ENCODE data around the gene CYP24A1. TPM values are rescaled to one million over a fixed set of nuclear protein-coding genes. Genes with fewer than 3 reads are reported as not detected.
"Not testable (repeated sequence)": the region's sequence is repeated elsewhere in the genome, so short reads cannot be mapped to it uniquely, and the experiment has no call there.

Gene CYP24A1
- total RNA-seq, 1 donor, result not detected

- peaks cover 26% of the 10 kb centered on the region for H3K4me1 ChIP-seq (ENCODE audit: insufficient read depth, low read length)
- H3K27ac ChIP-seq (ENCODE audit: low read depth, low read length), result no peak overlapping the region
- no peaks in the 10 kb centered on the region for H3K36me3 ChIP-seq (ENCODE audit: insufficient read depth, low read length)
- no peak overlapping the region for H3K4me2 ChIP-seq (ENCODE audit: insufficient read depth, low read length)
- H3K4me3 ChIP-seq (ENCODE audit: insufficient read depth, low read length), result no peak overlapping the region
- H3K79me2 ChIP-seq (ENCODE audit: insufficient read depth, low read length), result no peaks in the 10 kb centered on the region
- no peak for DNase-seq (ENCODE audit: insufficient read length, low spot score, missing footprints)
- H2AFZ ChIP-seq (ENCODE audit: low read length), result no peak overlapping the region
- TF ChIP-seq CTCF (IDR thresholded peaks at IDR 0.05; ENCODE audit: extremely low read depth, low read depth, low read length), result no peak
- H3K9me3 ChIP-seq (ENCODE audit: low read depth, low read length), result no peaks in the 10 kb centered on the region
- no peaks in the 10 kb centered on the region for H4K20me1 ChIP-seq (ENCODE audit: insufficient read depth, low read length)
- H3K27me3 ChIP-seq (ENCODE audit: insufficient read depth, low read length), result no peaks in the 10 kb centered on the region
These were observed 44.4 kb downstream of the CYP24A1 start for GRCh38 chr20:54129350-54129749.

- Histone ChIP-seq H3K27me3 (ENCODE audit: insufficient read depth, low read length) (no peaks in the 10 kb centered on the region), H4K20me1 (ENCODE audit: insufficient read depth, low read length) (no peaks in the 10 kb centered on the region), H3K4me3 (ENCODE audit: insufficient read depth, low read length) (no peak overlapping the region), H3K27ac (ENCODE audit: low read depth, low read length) (no peak overlapping the region), H3K36me3 (ENCODE audit: insufficient read depth, low read length) (no peaks in the 10 kb centered on the region), H2AFZ (ENCODE audit: low read length) (peak overlapping the region; percentile 20), H3K9me3 (ENCODE audit: low read depth, low read length) (no peaks in the 10 kb centered on the region), H3K4me2 (ENCODE audit: insufficient read depth, low read length) (no peak overlapping the region), H3K4me1 (ENCODE audit: insufficient read depth, low read length) (peaks cover 22% of the 10 kb centered on the region), H3K79me2 (ENCODE audit: insufficient read depth, low read length) (no peaks in the 10 kb centered on the region)
- DNase-seq (ENCODE audit: insufficient read length, low spot score, missing footprints), result no peak
- TF ChIP-seq CTCF (IDR thresholded peaks at IDR 0.05; ENCODE audit: extremely low read depth, low read depth, low read length), result no peak
These were observed 45.8 kb downstream of the CYP24A1 start for GRCh38 chr20:54127855-54128574.

- H4K20me1 ChIP-seq (ENCODE audit: insufficient read depth, low read length), result no peaks in the 10 kb centered on the region
- no peak overlapping the region for H3K4me2 ChIP-seq (ENCODE audit: insufficient read depth, low read length)
- no peaks in the 10 kb centered on the region for H3K9me3 ChIP-seq (ENCODE audit: low read depth, low read length)
- H3K27me3 ChIP-seq (ENCODE audit: insufficient read depth, low read length), result no peaks in the 10 kb centered on the region
- peak; percentile 23 for DNase-seq (ENCODE audit: insufficient read length, low spot score, missing footprints)
- peaks cover 24% of the 10 kb centered on the region for H3K4me1 ChIP-seq (ENCODE audit: insufficient read depth, low read length)
- no peaks in the 10 kb centered on the region for H3K36me3 ChIP-seq (ENCODE audit: insufficient read depth, low read length)
- H3K4me3 ChIP-seq (ENCODE audit: insufficient read depth, low read length), result no peak overlapping the region
- no peak overlapping the region for H2AFZ ChIP-seq (ENCODE audit: low read length)
- H3K79me2 ChIP-seq (ENCODE audit: insufficient read depth, low read length), result no peaks in the 10 kb centered on the region
- TF ChIP-seq CTCF (IDR thresholded peaks at IDR 0.05; ENCODE audit: extremely low read depth, low read depth, low read length), result no peak
- no peak overlapping the region for H3K27ac ChIP-seq (ENCODE audit: low read depth, low read length)
These were observed 46.8 kb downstream of the CYP24A1 start for GRCh38 chr20:54126806-54127655.

- not testable (repeated sequence) for H3K79me2 ChIP-seq (ENCODE audit: insufficient read depth, low read length); H4K20me1 ChIP-seq (ENCODE audit: insufficient read depth, low read length); H3K4me3 ChIP-seq (ENCODE audit: insufficient read depth, low read length); H3K9me3 ChIP-seq (ENCODE audit: low read depth, low read length); H3K27me3 ChIP-seq (ENCODE audit: insufficient read depth, low read length); H2AFZ ChIP-seq (ENCODE audit: low read length); DNase-seq (ENCODE audit: insufficient read length, low spot score, missing footprints); H3K36me3 ChIP-seq (ENCODE audit: insufficient read depth, low read length); H3K27ac ChIP-seq (ENCODE audit: low read depth, low read length); H3K4me2 ChIP-seq (ENCODE audit: insufficient read depth, low read length)
- peaks cover 24% of the 10 kb centered on the region for H3K4me1 ChIP-seq (ENCODE audit: insufficient read depth, low read length)
These were observed 47.5 kb downstream of the CYP24A1 start for GRCh38 chr20:54126328-54126727.
